ENCODE results near the gene TCOF1. TPM values are rescaled to one million over a fixed set of nuclear protein-coding genes. Genes with fewer than 3 reads are reported as not detected.
A peak's percentile ranks its signal among the peaks of the same experiment; 100 is the strongest.

The TCOF1 gene, protein sequence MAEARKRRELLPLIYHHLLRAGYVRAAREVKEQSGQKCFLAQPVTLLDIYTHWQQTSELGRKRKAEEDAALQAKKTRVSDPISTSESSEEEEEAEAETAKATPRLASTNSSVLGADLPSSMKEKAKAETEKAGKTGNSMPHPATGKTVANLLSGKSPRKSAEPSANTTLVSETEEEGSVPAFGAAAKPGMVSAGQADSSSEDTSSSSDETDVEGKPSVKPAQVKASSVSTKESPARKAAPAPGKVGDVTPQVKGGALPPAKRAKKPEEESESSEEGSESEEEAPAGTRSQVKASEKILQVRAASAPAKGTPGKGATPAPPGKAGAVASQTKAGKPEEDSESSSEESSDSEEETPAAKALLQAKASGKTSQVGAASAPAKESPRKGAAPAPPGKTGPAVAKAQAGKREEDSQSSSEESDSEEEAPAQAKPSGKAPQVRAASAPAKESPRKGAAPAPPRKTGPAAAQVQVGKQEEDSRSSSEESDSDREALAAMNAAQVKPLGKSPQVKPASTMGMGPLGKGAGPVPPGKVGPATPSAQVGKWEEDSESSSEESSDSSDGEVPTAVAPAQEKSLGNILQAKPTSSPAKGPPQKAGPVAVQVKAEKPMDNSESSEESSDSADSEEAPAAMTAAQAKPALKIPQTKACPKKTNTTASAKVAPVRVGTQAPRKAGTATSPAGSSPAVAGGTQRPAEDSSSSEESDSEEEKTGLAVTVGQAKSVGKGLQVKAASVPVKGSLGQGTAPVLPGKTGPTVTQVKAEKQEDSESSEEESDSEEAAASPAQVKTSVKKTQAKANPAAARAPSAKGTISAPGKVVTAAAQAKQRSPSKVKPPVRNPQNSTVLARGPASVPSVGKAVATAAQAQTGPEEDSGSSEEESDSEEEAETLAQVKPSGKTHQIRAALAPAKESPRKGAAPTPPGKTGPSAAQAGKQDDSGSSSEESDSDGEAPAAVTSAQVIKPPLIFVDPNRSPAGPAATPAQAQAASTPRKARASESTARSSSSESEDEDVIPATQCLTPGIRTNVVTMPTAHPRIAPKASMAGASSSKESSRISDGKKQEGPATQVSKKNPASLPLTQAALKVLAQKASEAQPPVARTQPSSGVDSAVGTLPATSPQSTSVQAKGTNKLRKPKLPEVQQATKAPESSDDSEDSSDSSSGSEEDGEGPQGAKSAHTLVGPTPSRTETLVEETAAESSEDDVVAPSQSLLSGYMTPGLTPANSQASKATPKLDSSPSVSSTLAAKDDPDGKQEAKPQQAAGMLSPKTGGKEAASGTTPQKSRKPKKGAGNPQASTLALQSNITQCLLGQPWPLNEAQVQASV (N-terminal part only)
- 23.9 TPM for polyA plus RNA-seq
- long read RNA-seq, donor 1, partial matches to known transcripts = 21 of 21 reads
- long read RNA-seq, donor 1, other reads (novel, unspliced or antisense) = 0 of 21 reads
- long read RNA-seq, donor 2, partial matches to known transcripts = 8,446 of 9,853 reads
- long read RNA-seq, donor 2, other reads (novel, unspliced or antisense) = 1,406 of 9,853 reads
- long read RNA-seq, donor 3, partial matches to known transcripts = 30 of 30 reads
- long read RNA-seq, donor 3, other reads (novel, unspliced or antisense) = 0 of 30 reads
- long read RNA-seq, donor 4 = 0 reads
- long read RNA-seq, donor 5, partial matches to known transcripts = 9 of 9 reads
- long read RNA-seq, donor 5, other reads (novel, unspliced or antisense) = 0 of 9 reads
- long read RNA-seq, donor 6, partial matches to known transcripts = 18 of 18 reads
- long read RNA-seq, donor 6, other reads (novel, unspliced or antisense) = 0 of 18 reads
- long read RNA-seq, donor 7, partial matches to known transcripts = 6 of 6 reads
- long read RNA-seq, donor 7, other reads (novel, unspliced or antisense) = 0 of 6 reads
- long read RNA-seq, donor 8, partial matches to known transcripts = 1,298 of 1,556 reads
- long read RNA-seq, donor 8, other reads (novel, unspliced or antisense) = 258 of 1,556 reads
- long read RNA-seq, donor 9, partial matches to known transcripts = 17 of 17 reads
- long read RNA-seq, donor 9, other reads (novel, unspliced or antisense) = 0 of 17 reads
- long read RNA-seq, donor 10, partial matches to known transcripts = 871 of 871 reads
- long read RNA-seq, donor 10, other reads (novel, unspliced or antisense) = 0 of 871 reads
- long read RNA-seq, donor 11, partial matches to known transcripts = 994 of 1,218 reads
- long read RNA-seq, donor 11, other reads (novel, unspliced or antisense) = 224 of 1,218 reads

DNA sequence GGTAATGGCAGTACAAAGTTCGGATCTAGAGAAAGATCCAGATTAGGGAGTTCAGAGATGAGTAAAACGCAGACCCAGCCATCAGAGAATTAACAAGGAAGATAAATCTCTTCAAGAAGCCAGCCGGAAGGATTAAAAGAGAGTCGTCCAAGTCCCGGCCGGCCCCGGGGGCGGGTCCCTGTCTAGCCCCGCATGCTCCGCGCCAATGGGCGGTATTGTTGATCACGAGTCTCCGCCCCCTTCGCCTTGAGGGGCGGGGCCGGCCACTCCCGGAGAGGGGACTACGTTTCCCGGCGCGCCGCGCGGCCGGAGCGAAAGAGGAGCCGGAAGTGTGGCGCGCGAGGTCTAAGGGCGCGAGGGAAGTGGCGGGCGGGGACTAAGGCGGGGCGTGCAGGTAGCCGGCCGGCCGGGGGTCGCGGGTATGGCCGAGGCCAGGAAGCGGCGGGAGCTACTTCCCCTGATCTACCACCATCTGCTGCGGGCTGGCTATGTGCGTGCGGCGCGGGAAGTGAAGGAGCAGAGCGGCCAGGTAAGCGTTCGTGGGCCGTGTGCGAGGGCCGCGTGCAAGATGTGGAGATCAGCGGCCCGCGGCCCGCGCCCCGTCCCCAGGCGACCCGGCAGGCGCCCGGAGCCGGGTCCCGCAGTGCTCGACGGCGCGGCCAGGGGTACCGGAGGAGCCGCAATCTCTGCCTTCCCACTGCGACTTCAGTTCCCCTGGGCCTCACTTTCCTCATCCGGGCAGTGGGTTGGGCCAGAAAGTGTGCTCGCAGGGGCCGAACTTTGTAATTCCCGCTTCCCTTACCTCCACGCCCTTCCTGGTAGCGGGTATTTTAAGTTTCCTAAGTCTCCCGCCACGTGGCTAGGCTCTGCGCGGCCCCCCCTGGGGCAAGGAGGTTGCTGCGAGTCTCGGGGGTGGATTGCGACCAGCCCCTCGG is at the start of gene TCOF1:
TSS of gene TCOF1 (plus strand) at position 372 of the 935 bp plus-strand sequence. CDS start at position 422, 50 bp downstream.
- peak within 1 kb of the TSS; percentile 63 for H3K4me3 ChIP-seq (ENCODE audit: low read length)
- 0% methylated on average over 4 of the region's 90 CpGs for WGBS (ENCODE audit: insufficient coverage, low lambda C conversion rate)
- H3K4me1 ChIP-seq (ENCODE audit: control insufficient read depth, insufficient read depth, low read length) = peaks cover 28% of the 10 kb centered on the region

DNA sequence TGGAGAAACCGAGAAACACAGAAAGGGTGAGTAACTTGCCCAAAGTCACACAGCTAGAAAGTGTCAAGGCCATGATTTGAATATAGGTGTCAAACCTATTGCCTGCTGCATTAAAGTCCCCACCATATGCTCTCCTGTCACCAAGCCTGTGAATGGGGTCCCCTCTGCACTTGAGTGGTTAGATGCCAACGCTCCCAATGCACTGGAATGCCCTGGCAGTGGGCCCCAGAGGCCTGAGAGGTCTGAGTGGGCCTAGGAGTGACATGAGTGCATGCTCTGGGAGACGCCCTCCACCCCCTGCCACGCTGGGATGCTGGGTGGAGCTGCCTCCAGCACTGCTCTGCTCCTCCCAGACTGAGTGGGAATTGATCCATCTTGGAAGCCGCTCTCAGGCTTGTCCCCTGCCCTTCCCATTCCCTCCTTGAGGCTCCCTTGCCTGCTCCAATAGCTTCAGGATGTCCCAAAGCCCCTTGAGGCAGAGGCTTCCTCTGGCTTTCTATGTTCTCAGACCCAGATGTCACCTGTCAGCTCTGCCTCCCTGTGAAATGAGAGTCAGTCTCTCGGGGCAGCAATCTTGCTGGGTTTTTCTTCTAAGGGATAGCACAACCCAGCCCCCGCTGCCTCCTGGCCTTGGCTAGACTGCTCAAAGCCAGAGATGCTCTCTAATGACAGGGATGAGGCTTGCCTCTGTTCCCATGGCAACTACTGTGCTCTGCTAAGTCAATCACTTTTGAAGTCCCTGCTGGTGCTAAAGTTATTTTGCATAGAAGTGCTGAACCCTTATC is 48.2 kb upstream of the TCOF1 start:
- no peak for DNase-seq
- Histone ChIP-seq H3K36me3 (ENCODE audit: control insufficient read depth, insufficient read depth, low read length) (no peaks in the 10 kb centered on the region), H3K9me3 (ENCODE audit: control insufficient read depth, low read depth, low read length) (no peaks in the 10 kb centered on the region), H3K4me3 (ENCODE audit: low read length) (no peak overlapping the region), H3K4me1 (ENCODE audit: control insufficient read depth, insufficient read depth, low read length) (no peaks in the 10 kb centered on the region), H3K27ac (ENCODE audit: low read length) (no peak overlapping the region), H3K27me3 (ENCODE audit: control insufficient read depth, insufficient read depth, low read length) (peaks cover 4% of the 10 kb centered on the region)
- whole genome bisulfite sequencing (ENCODE audit: insufficient coverage, low lambda C conversion rate) = no CpG with 5 or more reads among the region's 7 CpGs

More for the DNA sequence above, at the start of gene TCOF1:
- DNase-seq = peak; percentile 97 to 99
- Histone ChIP-seq H3K27me3 (ENCODE audit: control insufficient read depth, insufficient read depth, low read length) (no peaks in the 10 kb centered on the region), H3K9me3 (ENCODE audit: control insufficient read depth, low read depth, low read length) (no peaks in the 10 kb centered on the region), H3K27ac (ENCODE audit: low read length) (peak within 1 kb of the TSS; percentile 74), H3K36me3 (ENCODE audit: control insufficient read depth, insufficient read depth, low read length) (peaks cover 22% of the 10 kb centered on the region)

DNA sequence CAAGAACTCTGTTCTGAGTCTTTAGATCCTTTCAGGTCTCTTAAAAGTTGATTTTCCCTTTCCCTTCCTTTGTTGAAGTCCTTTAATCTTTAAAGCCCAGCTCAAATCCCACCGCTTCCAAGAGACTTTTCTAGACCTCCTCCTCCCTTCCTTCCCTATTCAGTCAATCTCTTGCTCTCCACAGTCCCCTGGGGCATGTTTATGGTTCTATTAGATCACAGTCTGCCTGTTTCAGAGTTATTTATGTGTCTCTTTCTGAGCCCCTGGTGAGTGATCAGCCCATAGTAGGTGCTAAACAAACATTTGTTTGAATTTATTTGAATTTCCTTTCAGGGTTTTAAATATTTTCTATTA is 47.6 kb upstream of the TCOF1 start:
- WGBS (ENCODE audit: insufficient coverage, low lambda C conversion rate) = 89% methylated on average over 1 of the region's 1 CpG
- Histone ChIP-seq H3K9me3 (ENCODE audit: control insufficient read depth, low read depth, low read length) (no peaks in the 10 kb centered on the region), H3K27me3 (ENCODE audit: control insufficient read depth, insufficient read depth, low read length) (no peaks in the 10 kb centered on the region), H3K27ac (ENCODE audit: low read length) (no peak overlapping the region), H3K36me3 (ENCODE audit: control insufficient read depth, insufficient read depth, low read length) (no peaks in the 10 kb centered on the region), H3K4me1 (ENCODE audit: control insufficient read depth, insufficient read depth, low read length) (no peaks in the 10 kb centered on the region), H3K4me3 (ENCODE audit: low read length) (no peak overlapping the region)
- DNase-seq = no peak

DNA sequence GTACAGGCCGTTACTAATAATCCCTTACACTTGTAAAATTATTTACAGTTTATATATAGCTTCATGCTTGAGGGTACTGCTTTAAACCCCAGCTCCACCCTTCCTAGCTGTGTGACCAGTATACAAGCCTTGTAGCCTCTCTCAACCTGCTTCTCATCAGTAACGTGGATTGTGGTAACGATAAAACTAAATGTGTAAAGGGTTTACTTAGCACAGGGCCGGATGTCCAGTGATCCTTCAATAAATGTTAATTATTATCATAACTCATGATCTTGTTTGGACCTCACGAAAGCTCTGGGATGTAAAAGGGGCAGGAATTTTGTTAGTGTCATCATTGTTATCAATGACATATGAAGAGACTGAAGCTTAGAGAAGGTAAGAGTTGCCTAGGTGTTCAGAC is 47.3 kb upstream of the TCOF1 start:
- no peaks in the 10 kb centered on the region for H3K9me3 ChIP-seq (ENCODE audit: control insufficient read depth, low read depth, low read length)
- WGBS (ENCODE audit: insufficient coverage, low lambda C conversion rate) = 21% methylated on average over 2 of the region's 5 CpGs
- no peaks in the 10 kb centered on the region for H3K27me3 ChIP-seq (ENCODE audit: control insufficient read depth, insufficient read depth, low read length)
- DNase-seq = no peak
- no peaks in the 10 kb centered on the region for H3K36me3 ChIP-seq (ENCODE audit: control insufficient read depth, insufficient read depth, low read length)
- no peak overlapping the region for H3K27ac ChIP-seq (ENCODE audit: low read length)
- no peaks in the 10 kb centered on the region for H3K4me1 ChIP-seq (ENCODE audit: control insufficient read depth, insufficient read depth, low read length)
- no peak overlapping the region for H3K4me3 ChIP-seq (ENCODE audit: low read length)

DNA sequence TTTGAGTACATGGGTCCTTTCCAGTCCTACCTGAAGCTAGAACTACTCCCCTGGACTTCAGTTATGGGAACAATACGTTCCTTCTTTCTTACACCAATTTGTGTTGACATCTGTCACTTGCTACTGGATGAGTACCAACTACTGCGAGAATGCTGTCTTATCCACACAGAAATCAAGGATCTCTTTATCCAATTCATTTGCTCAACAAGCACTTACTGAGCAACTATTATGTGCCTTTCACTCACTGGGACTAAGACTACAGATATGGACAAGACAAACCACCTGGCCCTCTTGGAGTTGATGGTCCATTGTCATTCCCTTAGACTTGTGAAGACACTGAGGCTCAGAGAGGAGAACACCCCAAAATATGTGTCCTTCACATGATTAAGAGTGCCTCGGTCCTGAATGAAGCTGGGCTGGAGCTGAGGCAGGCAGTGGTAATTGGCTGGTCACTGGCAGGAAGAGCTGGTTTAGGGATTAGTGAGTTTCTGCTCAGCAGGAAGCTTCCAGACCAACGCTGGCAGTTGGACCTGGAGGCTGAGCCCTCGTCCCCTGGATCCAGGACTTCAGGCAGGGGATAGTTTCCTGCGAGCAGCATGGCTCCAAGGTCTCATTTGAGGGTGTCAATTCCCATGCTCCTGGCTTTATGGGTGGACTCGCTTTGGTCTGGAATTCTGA is 46.3 kb upstream of the TCOF1 start:
- 100% methylated on average over 1 of the region's 7 CpGs for WGBS (ENCODE audit: insufficient coverage, low lambda C conversion rate)
- no peak for DNase-seq
- no peak overlapping the region for H3K4me3 ChIP-seq (ENCODE audit: low read length)
- H3K27ac ChIP-seq (ENCODE audit: low read length) = no peak overlapping the region
- no peaks in the 10 kb centered on the region for H3K36me3 ChIP-seq (ENCODE audit: control insufficient read depth, insufficient read depth, low read length)
- H3K4me1 ChIP-seq (ENCODE audit: control insufficient read depth, insufficient read depth, low read length) = no peaks in the 10 kb centered on the region
- no peaks in the 10 kb centered on the region for H3K9me3 ChIP-seq (ENCODE audit: control insufficient read depth, low read depth, low read length)
- no peaks in the 10 kb centered on the region for H3K27me3 ChIP-seq (ENCODE audit: control insufficient read depth, insufficient read depth, low read length)

DNA sequence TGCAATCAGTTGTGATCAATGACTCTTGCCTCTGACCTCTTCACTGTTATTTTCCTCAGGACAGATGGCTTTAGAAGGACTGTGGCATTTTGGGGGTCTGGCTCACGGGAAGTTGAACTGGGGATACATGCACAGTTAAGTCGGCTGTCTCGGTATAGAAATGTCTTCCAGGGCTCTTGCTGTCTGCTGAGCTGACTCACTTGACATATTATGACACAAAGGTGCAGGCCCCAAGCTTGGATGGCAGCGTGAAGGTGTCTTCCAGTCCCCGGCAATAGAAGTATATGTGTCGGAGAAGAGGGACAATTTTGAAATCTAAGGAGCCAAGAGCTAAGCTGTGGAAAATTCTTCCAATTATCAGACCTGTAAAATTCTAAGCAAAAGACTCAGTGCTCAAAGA is 45.0 kb upstream of the TCOF1 start:
- Histone ChIP-seq H3K4me1 (ENCODE audit: control insufficient read depth, insufficient read depth, low read length) (no peaks in the 10 kb centered on the region), H3K9me3 (ENCODE audit: control insufficient read depth, low read depth, low read length) (no peaks in the 10 kb centered on the region), H3K36me3 (ENCODE audit: control insufficient read depth, insufficient read depth, low read length) (no peaks in the 10 kb centered on the region), H3K27me3 (ENCODE audit: control insufficient read depth, insufficient read depth, low read length) (no peaks in the 10 kb centered on the region), H3K27ac (ENCODE audit: low read length) (no peak overlapping the region), H3K4me3 (ENCODE audit: low read length) (no peak overlapping the region)
- no peak for DNase-seq
- WGBS (ENCODE audit: insufficient coverage, low lambda C conversion rate) = no CpG with 5 or more reads among the region's 6 CpGs

DNA sequence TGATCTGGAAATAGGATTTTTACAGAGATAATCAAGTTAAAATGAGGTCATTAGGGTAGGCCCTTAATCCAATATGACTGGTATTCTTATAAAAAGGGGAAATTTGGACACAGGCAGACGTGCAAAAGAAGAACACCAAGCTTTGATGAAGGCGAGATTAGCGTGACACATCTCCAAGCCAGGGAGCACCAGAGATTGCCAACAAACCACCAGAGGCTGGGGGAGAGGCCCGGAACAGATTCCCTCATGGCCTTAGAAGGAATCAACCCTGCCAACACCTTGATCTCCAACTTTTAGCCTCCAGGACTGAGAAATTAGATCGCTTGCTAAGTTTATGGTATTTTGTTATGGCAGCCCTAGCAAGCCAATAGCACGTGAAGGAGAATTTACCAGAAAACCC is 44.0 kb upstream of the TCOF1 start:
- Histone ChIP-seq H3K4me1 (ENCODE audit: control insufficient read depth, insufficient read depth, low read length) (no peaks in the 10 kb centered on the region), H3K4me3 (ENCODE audit: low read length) (no peak overlapping the region), H3K9me3 (ENCODE audit: control insufficient read depth, low read depth, low read length) (no peaks in the 10 kb centered on the region), H3K27ac (ENCODE audit: low read length) (no peak overlapping the region), H3K27me3 (ENCODE audit: control insufficient read depth, insufficient read depth, low read length) (no peaks in the 10 kb centered on the region), H3K36me3 (ENCODE audit: control insufficient read depth, insufficient read depth, low read length) (no peaks in the 10 kb centered on the region)
- no peak for DNase-seq
- WGBS (ENCODE audit: insufficient coverage, low lambda C conversion rate) = no CpG with 5 or more reads among the region's 6 CpGs
